Measurements from ENCODE around the gene STXBP6.

STXBP6 gene

GRCh38 chr14:25049568-25050268 is at the start of gene STXBP6:
Gene STXBP6, minus strand, starts transcription at chr14:25050147. Its CDS starts 75,329 bp downstream, at chr14:24974818.
- DNase-seq, result no peak

GRCh38 chr14:25097120-25097519 is 47.2 kb upstream of the STXBP6 start:
- no peak for DNase-seq

- DNase-seq, result no peak
Measured at GRCh38 chr14:25095736-25096437, 45.9 kb upstream of the STXBP6 start.

- DNase-seq, result no peak
Measured at GRCh38 chr14:25094171-25094907, 44.4 kb upstream of the STXBP6 start.

GRCh38 chr14:25092258-25092740 is 42.4 kb upstream of the STXBP6 start:
- no peak for DNase-seq

- no peak for DNase-seq
Measured at GRCh38 chr14:25090716-25091454, 40.9 kb upstream of the STXBP6 start.

- no peak for DNase-seq
Measured at GRCh38 chr14:25090256-25090655, 40.3 kb upstream of the STXBP6 start.

- DNase-seq, result no peak
Measured at GRCh38 chr14:25089496-25089895, 39.5 kb upstream of the STXBP6 start.

- DNase-seq, result no peak
Measured at GRCh38 chr14:25086821-25087396, 37.0 kb upstream of the STXBP6 start.

GRCh38 chr14:25086081-25086480 is 36.1 kb upstream of the STXBP6 start:
- no peak for DNase-seq

GRCh38 chr14:25080682-25081081 is 30.7 kb upstream of the STXBP6 start:
- DNase-seq, result no peak

- no peak for DNase-seq
Measured at GRCh38 chr14:25079311-25079710, 29.4 kb upstream of the STXBP6 start.

GRCh38 chr14:25074099-25074685 is 24.2 kb upstream of the STXBP6 start:
- no peak for DNase-seq

GRCh38 chr14:25069879-25070278 is 19.9 kb upstream of the STXBP6 start:
- DNase-seq, result no peak

- DNase-seq, result no peak
Measured at GRCh38 chr14:25067600-25067999, 17.7 kb upstream of the STXBP6 start.

GRCh38 chr14:25062022-25062321 is 12.0 kb upstream of the STXBP6 start:
- DNase-seq, result no peak

GRCh38 chr14:25056688-25057078 is 6.7 kb upstream of the STXBP6 start:
- DNase-seq, result no peak

GRCh38 chr14:25055992-25056687 is 6.2 kb upstream of the STXBP6 start:
- no peak for DNase-seq

- no peak for DNase-seq
Measured at GRCh38 chr14:25055005-25055404, 5.1 kb upstream of the STXBP6 start.

- no peak for DNase-seq
Measured at GRCh38 chr14:25053585-25053984, 3.6 kb upstream of the STXBP6 start.

GRCh38 chr14:25052921-25053320 is 3.0 kb upstream of the STXBP6 start:
- DNase-seq, result no peak

- no peak for DNase-seq
Measured at GRCh38 chr14:25052385-25052784, 2.4 kb upstream of the STXBP6 start.

All from stimulated activated naive CD4-positive, alpha-beta T cell treated with Interleukin-2 at 50 U/mL for 16 hours (primary cell).